ENCODE measurements around the gene MPEG1. TPM values are rescaled to one million over a fixed set of nuclear protein-coding genes. Genes with fewer than 3 reads are reported as not detected.

MPEG1 gene
- total and polyA plus RNA-seq, 4 donors: 7.0 to 63.5 (median 36.9) TPM

DNA sequence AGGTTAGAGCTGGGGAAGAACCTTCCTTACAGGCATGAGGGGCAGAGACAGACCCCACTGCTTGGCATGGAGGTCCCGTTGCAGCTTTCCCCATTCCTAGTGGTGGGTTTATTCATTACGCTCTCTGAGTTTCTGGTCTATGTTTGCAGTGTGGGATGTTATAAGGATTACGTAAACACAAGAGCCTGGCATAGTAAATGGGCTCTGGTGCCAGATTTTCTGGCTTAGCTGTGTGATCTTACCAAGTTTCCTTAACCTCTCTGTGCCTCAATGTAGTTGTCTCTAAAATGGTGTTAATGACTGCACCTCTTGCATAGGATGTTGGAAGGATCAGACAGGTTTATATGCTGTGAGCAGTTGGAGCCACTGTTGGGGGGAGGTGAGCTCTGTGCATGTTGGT, 25.7 kb downstream of the MPEG1 start:
- 66 to 85% methylated on average over 3 of the region's 3 CpGs for WGBS, 2 donors
- H3K9me3 ChIP-seq (ENCODE audit: control insufficient read depth in 4 of 4, insufficient read depth in 3 of 4, low read length in 3 of 4): no peaks in the 10 kb centered on the region
- H3K27ac ChIP-seq (ENCODE audit: low read depth in 1 of 2, low read length in 1 of 2): peak overlapping the region in 1 of 2 donors; percentile 86
- DNase-seq (peak in 2 of 3 donors; percentile 77 to 87), ATAC-seq (ENCODE audit: insufficient read depth, low FRiP score) (no peak)
- TF ChIP-seq, protein P1, sequence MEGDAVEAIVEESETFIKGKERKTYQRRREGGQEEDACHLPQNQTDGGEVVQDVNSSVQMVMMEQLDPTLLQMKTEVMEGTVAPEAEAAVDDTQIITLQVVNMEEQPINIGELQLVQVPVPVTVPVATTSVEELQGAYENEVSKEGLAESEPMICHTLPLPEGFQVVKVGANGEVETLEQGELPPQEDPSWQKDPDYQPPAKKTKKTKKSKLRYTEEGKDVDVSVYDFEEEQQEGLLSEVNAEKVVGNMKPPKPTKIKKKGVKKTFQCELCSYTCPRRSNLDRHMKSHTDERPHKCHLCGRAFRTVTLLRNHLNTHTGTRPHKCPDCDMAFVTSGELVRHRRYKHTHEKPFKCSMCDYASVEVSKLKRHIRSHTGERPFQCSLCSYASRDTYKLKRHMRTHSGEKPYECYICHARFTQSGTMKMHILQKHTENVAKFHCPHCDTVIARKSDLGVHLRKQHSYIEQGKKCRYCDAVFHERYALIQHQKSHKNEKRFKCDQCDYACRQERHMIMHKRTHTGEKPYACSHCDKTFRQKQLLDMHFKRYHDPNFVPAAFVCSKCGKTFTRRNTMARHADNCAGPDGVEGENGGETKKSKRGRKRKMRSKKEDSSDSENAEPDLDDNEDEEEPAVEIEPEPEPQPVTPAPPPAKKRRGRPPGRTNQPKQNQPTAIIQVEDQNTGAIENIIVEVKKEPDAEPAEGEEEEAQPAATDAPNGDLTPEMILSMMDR (IDR thresholded peaks at IDR 0.05; ENCODE audit: control extremely low read depth, extremely low read depth): no peak
- H3K36me3 ChIP-seq (ENCODE audit: control insufficient read depth in 4 of 4, insufficient read depth in 4 of 4, low read length in 4 of 4): peaks cover 0 to 59% (median 33%) of the 10 kb centered on the region in 4 donors
- H3K9ac ChIP-seq (ENCODE audit: insufficient read depth in 1 of 2, low read length in 2 of 2): peak overlapping the region in 1 of 2 donors; percentile 72
- no peaks in the 10 kb centered on the region for H3K27me3 ChIP-seq (ENCODE audit: control insufficient read depth in 3 of 3, insufficient read depth in 3 of 3, low read length in 2 of 3)
- peaks cover 4 to 79% (median 58%) of the 10 kb centered on the region in 5 donors for H3K4me1 ChIP-seq (ENCODE audit: control insufficient read depth in 5 of 5, insufficient read depth in 5 of 5, low read length in 5 of 5)
- no peak overlapping the region for H3K4me3 ChIP-seq

DNA sequence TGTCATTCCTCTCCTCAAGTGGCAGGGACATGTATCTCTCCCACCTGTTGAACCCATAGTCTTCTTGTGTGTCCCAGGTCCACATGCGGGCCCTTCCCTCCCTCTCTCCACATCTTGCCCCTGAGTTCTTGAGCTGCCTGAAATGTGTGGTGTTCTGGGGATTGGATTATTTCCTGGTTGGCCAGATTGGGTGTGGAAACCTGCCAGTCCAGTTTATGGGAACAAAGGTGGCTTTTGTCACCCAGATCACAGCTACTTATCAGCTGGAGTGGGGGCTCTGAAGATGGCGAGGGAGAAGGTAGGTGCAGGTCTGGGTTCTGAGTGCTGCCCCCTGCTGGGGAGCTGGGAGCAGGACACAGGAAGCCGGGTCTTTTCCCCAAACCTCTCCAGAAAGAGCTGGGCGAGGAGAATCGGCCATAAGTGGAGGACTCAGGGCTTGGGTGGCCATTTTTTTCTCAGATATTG, 26.6 kb downstream of the MPEG1 start:
- Histone ChIP-seq H3K9me3 (ENCODE audit: control insufficient read depth in 4 of 4, insufficient read depth in 3 of 4, low read length in 3 of 4) (no peaks in the 10 kb centered on the region), H3K4me1 (ENCODE audit: control insufficient read depth in 5 of 5, insufficient read depth in 5 of 5, low read length in 5 of 5) (peaks cover 4 to 80% (median 58%) of the 10 kb centered on the region in 5 donors), H3K4me3 (no peak overlapping the region), H3K27ac (ENCODE audit: low read depth in 1 of 2, low read length in 1 of 2) (peak overlapping the region in 1 of 2 donors; percentile 86), H3K9ac (ENCODE audit: insufficient read depth in 1 of 2, low read length in 2 of 2) (peak overlapping the region in 1 of 2 donors; percentile 72), H3K36me3 (ENCODE audit: control insufficient read depth in 4 of 4, insufficient read depth in 4 of 4, low read length in 4 of 4) (peaks cover 0 to 50% (median 32%) of the 10 kb centered on the region in 4 donors), H3K27me3 (ENCODE audit: control insufficient read depth in 3 of 3, insufficient read depth in 3 of 3, low read length in 2 of 3) (no peaks in the 10 kb centered on the region)
- 61 to 86% methylated on average over 5 of the region's 5 CpGs for WGBS, 2 donors
- ATAC-seq (ENCODE audit: insufficient read depth, low FRiP score) (peak; percentile 63), DNase-seq (peak; percentile 80 to 90 (median 87))
- TF ChIP-seq, protein P1 (IDR thresholded peaks at IDR 0.05; ENCODE audit: control extremely low read depth, extremely low read depth): peak; percentile 8

DNA sequence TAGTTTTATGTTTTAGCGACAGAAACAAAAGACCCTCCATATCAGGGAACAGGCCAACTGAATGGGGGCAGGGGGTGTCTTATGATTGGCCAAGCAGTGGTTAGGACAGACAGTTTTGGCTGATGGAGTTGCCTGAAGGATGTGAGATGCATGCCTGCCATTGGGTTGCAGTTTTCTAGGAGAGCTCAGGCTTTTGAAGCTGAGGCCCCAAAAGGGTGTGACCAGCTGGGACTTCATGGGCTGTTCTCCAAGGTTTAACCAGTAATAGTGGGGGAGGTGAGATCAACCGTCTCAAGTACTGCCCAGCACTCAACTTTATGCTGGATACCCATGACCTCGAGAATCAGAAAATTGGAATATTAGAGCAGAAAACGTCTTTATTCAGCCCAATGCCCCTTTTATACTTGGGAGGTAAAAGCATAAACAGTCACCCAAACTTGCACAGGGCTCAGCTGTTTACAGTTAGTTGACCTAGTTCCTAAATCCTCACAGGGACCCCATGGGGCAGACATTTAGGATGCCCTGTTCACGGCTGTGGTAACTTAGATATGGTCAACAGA, 27.3 kb downstream of the MPEG1 start:
- peaks cover 4 to 84% (median 58%) of the 10 kb centered on the region in 5 donors for H3K4me1 ChIP-seq (ENCODE audit: control insufficient read depth in 5 of 5, insufficient read depth in 5 of 5, low read length in 5 of 5)

More for the DNA sequence above, 27.3 kb downstream of the MPEG1 start:
- ATAC-seq (ENCODE audit: insufficient read depth, low FRiP score) (no peak), DNase-seq (peak; percentile 76 to 87 (median 86))
- WGBS, 2 donors: 63 to 72% methylated on average over 5 of the region's 5 CpGs
- Histone ChIP-seq H3K4me3 (no peak overlapping the region), H3K9me3 (ENCODE audit: control insufficient read depth in 4 of 4, insufficient read depth in 3 of 4, low read length in 3 of 4) (no peaks in the 10 kb centered on the region), H3K9ac (ENCODE audit: insufficient read depth in 1 of 2, low read length in 2 of 2) (peak overlapping the region in 1 of 2 donors; percentile 72), H3K36me3 (ENCODE audit: control insufficient read depth in 4 of 4, insufficient read depth in 4 of 4, low read length in 4 of 4) (peaks cover 0 to 43% (median 27%) of the 10 kb centered on the region in 4 donors), H3K27ac (ENCODE audit: low read depth in 1 of 2, low read length in 1 of 2) (peak overlapping the region in 1 of 2 donors; percentile 86), H3K27me3 (ENCODE audit: control insufficient read depth in 3 of 3, insufficient read depth in 3 of 3, low read length in 2 of 3) (no peaks in the 10 kb centered on the region)
- TF ChIP-seq, protein P1 (IDR thresholded peaks at IDR 0.05; ENCODE audit: control extremely low read depth, extremely low read depth): no peak
